HPDE6-E6E7 (cell line): ENCODE results near the gene LAMB3.
A peak's percentile ranks its signal among the peaks of the same experiment; 100 is the strongest.

Source experiments
- DNase-seq: peaks from one replicate; pipeline ENCODE4 v3.0.0; 2011; ENCODE audit warnings: missing footprints; ENCODE audit errors: extremely low spot score

LAMB3 gene

DNA sequence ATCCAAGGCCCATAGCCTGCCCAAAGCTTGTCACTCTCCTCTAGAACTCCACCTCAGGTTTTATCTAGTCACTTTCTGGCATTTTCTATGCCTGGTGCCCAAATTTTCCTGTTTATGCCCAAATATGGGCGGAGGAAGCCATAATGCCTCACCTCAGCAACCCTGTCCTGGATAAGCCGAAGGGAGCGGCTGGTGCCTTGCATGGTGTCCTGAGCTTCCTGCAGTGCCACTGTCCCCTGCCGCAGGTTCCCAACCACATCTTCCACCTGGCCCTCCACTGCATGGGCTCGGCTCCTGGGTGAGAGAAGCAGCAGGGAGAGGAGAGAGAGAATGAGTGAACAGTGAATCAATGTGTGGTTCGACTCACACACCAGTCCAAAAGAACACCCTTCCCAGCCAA lies 34.5 kb downstream of the LAMB3 start:
- DNase-seq, result no peak

DNA sequence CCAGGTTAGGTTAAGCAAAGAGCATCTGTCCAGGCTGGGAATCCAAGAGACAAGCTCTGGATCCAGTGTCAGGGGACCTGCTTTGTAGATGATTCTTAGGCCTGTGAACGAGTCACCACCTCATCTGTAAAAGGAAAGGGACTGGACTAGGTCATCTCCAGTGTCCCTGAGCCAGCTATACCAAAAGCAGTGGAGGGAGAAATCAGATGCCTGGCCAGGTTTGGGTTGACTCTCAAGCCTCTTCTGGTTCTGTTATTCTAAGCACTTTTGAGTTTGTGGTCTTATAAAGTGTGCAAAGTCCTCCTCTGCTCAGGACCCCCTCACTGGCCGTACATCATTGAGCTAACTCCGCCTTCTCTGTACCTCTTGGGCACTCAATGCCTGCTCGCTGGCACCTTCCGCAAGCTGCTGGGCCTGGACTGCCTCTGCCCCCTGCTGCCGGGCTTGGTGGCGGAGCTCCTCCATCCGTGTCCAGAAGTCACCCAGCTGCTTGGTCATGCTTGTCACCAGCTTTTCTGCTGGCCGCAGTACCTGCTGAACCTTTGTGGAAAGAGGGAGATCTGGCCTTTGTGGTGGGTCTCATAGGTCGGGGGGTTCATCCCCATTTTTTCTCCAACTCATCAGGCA lies 35.1 kb downstream of the LAMB3 start:
- DNase-seq, result no peak

DNA sequence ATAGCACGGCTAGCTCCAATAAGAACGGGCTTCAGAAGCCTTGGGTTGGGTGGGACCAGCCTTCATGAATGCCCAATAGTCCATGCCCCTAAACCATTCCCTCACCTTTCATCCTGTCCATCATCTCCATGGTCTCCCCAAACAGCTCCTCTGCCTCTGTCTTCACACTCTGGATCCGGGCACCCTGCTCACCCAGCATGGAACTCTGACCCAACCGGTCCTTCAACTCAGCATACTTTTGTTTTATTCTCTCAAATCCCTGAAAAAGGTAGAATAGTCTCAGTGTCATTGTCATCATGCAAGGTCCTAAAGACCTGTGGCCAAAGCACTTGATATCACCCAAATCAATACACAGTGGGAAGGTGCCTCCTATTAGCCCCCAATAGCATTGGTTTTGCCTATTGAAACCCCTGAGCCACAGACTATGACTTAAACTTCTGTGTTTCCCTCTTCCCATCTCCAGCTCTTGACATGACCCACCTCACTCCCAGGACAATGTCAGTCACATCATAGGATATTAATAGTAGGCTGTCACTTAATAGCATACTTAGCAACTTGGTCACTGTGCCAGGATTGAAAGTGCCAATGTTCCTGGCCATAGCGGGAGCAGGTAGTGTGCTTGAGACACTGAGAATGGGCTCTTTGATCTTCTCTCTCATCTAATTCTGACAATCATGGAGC lies 35.7 kb downstream of the LAMB3 start:
- no peak for DNase-seq

DNA sequence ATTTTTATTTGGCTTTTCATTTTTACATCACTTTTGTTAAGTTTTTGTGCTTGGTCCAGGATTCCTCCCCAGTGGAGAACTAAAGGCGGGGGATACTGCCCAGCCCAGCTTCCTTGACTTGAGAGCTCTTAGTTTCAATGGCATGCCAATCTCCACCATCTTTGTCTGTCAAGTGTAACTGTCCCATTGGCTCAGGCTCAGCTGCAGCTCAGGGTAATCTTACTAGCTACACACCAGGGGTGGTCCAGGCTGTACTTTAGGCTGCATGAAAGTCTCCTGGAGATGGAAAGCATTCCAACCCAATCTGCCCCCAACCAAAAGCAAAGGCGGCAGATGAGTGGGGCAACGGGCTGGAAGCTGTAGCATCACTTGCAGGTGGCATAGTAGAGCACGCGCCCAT lies 37.3 kb downstream of the LAMB3 start:
- no peak for DNase-seq

DNA sequence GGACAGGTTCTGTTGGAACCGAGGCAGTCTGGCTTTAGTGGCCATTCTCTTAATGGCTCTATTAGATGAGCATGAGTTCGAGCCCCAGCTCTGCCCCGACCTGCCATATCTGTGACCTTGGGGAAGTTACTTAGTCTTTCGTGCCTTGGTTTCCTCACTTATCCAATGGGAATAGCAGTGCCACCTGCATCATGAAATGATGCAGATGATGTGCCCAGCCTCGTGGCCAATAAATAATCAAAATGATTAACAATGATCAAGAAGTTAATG lies 38.1 kb downstream of the LAMB3 start:
- DNase-seq, result no peak

DNA sequence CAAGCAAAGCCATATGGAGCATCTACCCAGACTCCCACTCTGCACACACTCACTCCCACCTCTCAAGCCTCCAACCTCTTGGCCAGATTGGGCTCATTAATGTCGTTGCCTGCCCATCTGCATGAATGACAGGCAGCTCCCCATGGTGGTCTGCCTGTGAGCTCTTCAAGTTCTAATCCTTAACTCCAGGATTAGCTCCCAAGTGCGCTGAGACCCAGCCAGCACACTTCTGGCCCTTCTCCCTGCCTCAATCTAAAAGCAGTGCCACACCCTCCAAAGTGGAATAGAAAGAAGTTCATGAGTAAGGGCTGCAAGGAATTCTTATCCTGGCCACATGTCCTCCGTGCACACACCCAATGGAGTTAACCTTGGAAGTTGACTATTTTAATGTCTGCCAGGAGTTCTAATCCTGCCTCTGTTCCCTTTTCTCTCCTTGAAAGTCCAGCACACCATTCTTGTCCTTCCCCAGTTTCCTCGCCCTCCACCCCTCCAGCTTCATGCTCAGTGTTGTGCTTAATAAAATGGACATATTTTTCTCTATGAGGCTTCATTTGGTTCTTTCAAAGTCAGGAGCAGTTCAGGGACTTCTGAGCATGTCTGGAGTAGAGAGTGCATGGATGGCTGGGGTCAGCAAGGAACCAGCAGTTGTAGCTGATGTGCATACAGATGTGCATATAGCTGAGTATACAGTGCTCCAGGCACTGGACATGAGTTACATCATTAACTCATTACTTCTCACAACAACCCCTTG lies 38.6 kb downstream of the LAMB3 start:
- no peak for DNase-seq

DNA sequence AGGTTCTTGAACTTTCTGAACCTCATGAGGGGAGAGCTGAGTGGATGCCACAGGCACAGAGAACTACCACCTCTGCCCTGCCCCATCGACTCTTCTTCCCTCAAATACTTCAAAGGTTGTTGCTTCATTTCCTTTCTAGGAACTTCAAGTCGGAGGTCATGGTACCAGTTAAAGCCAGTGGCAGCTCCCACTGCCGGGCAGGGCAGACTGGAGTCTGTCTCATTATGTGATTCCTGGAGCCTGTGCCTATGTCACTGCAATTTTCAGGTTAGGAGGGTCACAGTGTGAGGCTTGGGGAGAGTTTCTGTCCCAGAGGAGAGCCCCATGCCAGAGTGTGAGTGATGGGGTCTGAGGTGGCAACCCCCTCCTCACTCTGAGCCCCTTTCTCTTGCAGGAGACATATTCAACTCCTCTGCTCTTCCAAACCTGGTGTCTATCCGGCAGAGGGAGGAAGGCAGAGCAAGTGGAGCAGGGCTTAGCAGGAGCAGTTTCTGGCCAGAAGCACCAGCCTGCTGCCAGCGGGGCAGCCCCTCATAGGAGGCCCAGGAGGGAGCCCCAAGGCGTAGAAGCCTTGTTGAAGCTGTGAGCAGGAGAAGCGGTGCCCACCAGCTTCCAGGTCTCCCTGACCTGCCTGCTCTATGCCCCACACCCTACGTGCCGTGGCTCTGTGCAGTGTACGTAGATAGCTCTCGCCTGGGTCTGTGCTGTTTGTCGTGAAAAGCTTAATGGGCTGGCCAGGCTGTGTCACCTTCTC lies 39.4 kb downstream of the LAMB3 start:
- no peak for DNase-seq

DNA sequence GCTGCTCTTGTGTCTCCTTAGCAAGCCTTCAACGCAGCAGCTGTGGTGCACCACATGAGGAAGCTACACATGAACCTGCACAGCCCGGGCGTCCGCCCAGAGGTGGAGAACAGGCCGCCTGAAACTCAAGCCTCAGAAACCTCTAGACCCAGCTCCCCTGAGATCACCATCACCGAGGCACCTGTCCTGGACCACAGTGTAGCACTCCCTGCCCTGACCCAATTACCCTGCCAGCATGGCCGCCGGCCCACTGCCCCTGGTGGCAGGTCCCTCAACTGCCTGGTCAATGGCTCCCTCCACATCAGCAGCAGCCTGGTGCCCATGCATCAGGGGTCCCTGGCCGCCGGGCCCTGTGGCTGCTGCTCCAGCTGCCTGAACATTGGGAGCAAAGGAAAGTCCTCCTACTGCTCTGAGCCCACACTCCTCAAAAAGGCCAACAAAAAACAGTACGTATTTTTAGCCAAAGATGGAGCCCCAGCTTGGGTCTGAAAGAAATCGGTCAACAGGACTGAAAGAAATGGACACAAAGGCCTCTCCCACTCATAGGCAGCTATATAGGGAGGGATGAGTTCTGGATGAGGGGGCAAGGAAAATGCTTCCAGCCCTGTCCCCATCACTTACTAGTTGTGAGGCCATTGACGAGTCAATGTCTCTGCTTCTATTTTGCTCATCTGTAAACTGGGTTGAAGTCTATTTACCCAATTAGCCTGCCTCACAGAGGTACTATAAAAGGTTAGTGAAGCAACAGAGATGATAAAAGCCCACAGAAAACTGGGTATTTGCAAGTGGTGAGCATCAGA lies 40.3 kb downstream of the LAMB3 start:
- DNase-seq, result no peak

DNA sequence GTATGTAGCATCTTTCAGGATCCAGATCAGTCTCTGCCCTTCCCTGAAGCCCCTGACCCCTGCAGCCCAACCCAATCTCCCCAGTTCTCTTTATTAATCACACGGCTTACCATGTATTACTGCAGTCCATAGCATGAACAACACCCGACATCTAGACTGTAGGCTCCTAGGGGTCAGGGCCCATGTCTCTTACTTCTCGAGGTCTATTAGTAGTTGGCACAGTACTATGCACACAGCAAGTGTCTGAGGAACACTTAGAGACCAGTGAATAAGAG lies 41.7 kb downstream of the LAMB3 start:
- no peak for DNase-seq

DNA sequence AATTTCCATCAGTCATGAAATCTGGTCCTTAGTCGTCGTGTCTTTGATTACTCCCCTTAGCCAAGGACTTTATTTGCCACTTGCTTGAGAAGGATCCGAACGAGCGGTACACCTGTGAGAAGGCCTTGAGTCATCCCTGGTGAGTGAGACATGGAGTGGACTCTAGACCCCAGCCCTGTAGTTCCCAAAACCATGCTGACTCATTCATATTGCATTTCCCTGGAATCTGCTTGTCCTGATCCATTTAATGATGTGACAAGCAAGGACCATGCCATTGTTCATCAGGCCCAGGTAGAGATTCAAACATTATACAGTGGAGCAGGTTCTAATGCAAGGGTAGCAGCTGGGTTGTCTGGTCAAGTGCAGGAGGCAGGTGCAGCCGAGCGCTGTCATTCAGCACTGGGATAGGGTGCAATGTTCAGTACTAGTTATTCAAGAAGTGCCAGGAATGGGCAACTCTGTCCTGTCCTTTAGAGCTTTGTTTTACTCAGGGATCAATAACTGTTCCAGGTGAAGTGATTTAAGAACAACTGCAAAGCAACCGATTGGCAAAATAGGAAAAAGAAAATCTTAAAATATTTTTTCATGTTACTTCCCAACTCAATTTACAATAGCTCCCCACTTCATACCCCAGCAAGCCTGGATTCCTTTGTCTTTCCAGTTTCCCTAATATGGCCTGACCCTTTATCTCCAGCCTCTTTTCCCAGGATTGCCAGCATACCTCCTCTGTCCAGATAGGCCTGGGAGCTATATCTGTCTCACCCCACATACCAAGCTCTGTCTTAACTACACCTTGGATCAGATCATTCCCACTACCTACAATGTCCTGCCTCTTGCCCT lies 42.2 kb downstream of the LAMB3 start:
- DNase-seq, result no peak

DNA sequence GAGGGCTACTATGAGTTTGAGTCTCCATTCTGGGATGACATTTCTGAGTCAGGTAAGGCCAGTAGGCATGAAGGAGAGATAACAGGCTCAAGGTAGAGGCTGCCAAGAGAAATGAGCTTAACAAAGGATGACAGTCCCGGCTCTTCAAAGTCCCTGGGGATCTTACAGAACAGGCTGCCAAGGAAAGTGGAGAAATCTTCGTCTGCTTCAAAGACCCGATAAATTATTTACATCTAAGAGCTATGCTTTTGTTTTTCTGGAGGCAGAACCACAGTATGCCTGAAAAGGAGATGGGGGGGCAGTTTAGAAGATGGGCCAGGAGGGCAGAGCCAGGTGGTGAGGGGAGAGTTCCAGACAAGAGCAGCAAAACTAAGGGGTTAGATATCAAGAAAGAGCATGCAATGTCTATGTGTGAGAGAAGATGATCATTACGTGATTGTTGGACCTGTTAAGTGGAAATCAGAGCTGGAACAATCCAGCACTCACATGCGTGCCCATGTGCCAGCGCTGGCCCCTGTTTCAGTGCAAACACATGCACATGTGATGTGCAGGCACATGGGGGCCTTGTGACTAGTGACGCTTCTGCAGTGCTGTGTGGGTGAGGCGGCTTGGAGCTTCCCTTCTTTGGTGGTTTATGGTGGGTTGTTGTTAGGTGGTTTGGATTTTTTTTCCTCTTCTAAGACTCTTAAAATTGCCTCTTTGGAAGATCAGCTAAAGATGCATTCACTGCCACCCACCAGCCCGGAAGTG lies 43.0 kb downstream of the LAMB3 start:
- DNase-seq, result no peak

DNA sequence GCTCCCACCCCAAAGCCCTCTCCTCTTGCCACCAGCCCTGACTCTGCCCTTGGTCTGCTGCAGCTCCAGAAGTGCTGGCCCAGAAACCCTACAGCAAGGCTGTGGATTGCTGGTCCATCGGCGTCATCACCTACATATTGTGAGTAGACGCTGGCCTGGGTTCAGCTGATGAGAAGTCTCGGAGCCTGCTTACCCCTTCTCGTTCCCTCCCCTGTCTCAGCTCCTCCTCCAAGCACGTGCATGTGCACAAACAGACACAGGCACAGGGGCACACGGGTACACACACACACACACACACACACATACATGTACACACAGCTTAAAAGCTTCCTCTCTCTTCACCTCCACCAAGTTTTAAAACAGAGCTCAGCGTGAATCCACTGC lies 44.4 kb downstream of the LAMB3 start:
- no peak for DNase-seq

DNA sequence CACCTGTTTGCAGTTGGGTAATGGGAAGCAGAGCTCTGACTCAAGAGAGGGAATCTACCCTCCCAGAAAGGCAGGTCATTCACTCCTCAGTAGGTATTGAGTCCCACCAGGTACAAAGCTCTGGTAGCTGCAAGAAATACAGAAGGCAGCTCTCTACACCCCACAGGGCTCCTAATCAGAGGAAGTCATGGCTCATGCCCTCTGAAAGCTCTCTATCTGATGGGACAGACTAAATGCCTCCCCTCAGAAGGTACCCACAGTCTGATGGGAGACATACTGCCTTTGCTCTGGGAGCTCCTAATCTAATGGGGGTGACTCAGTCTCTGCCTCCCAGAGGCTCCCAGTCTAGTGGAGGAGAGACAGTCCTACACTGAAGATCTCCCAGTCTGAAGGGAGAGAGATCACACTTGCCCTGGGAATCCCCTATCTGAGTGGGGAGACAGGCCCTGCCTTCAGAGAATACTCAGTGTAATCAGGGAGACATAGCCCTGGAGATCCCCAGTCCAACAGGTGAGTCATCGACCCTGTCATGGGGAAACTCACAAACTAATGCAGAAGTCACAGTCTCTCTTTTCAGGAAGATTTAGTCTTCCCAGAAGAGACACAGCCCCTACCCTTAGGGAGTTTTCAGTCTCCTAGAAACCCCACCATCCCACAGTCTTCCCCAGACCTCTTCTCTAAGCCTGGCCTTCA lies 45.0 kb downstream of the LAMB3 start:
- peak; percentile 80 for DNase-seq

DNA sequence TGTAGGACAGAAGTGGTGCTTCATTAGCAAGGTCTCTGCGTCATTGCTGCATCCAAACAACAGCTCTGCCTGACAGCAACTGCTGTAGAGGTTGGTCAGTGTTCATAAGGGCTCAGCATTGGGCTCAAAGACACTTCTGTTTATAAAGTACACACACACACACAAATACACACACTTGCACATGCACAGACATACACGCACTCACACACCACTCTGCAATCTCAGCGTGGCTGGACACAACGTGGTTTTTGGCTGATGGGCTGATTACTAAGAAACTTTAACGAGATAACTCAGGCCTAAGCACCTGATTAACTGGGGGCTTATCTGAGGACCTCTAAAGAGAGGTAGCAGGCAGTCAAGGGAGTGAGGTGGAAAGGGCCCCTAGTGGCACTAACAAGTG lies 48.3 kb downstream of the LAMB3 start:
- DNase-seq, result no peak

DNA sequence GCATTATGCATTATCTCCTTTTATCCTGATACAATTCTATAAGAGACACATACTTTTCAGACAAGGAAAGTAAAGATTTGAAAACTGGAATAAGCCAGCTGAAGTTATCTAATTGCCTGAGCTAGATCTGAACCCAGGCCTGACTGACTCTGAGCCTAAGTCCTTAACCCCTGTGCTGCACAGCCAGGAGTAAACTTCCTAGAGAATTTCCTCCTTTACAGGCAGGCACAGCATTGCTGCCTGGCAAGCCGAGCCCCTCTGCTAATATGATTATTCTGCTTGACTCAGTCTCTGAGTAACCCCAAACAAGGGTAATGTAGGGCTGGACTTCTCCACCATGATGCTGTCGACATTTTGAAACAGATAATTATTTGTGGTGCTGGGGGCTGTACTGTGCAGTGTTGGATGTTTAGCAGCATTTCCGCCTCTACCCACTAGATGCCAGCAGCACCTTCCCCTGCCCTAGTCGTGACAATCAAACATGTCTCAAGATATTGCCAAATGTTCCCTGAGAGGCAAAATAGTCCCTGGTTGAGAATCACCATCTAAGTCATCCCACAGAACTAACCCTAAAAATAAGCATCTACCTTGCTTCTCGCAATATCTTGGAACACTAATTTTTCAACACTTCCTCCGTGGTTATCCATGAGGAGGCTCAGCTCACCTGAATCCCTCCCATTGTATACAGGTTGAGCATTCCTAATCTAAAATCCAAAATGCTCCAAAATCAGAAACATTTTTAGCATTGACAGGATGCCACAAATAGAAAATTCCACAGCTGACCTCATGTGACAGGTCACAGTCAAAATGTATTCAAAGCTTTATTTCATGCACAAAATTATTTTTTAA lies 50.2 kb downstream of the LAMB3 start:
- DNase-seq, result peak; percentile 54

DNA sequence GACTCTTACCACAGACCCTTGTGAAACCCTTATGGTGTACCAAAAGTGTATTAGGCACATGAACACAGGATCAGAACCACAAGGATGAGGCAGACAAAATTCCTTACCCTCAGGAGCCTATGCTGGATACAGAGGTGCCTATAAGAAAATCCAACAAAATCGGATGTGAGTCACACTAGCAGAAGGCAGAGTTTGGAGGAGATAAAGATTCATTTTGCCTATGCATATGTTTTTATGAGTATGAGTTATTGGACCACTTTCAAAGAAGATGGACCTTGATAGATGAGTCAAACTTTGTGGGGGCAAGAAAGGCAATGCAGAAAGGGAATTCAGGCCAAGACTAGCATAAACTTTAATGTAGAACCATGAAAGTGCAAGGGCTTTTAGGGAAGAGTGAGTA lies 51.7 kb downstream of the LAMB3 start:
- no peak for DNase-seq

DNA sequence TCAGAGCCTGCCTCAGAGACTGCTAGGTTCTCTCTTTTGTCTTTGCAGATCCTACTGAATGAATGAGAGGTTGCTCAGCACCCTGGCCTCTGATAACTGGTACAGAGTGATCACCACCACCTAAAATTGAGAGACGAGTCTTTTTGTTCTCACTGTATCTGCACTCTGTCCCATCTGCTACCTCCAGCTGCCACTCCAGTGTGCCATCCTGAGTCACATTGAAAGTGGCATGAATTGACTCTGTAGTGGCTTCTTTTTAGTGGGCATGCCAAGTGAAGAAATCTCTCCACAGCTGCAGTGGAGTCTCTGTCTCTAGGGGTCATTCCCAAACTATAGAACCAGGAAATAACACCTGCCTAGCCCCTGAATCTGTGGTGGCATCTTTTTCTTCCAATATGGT lies 54.0 kb downstream of the LAMB3 start:
- no peak for DNase-seq

DNA sequence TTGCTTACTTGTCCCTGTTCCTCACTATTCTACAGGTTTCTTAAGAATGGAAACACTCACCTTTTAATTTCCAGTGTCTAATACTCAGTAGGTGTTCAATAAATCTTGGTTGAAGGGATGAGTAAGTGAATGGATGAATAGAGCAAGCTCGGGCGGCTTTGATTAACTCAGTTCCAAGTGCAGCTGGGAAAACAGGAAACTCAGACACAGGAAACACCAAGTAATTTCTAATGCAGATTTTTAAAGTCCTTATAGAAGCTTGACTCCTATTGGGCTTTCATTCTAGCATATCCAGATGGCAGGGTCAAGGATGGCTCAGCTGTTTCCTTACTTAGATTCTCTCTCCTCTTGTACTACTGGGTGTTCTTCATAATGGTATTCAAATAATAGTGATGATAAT lies 54.7 kb downstream of the LAMB3 start:
- DNase-seq, result no peak
